Medulla oblongata (tissue), 1 donor: ENCODE measurements around the gene TBC1D5.

Experiments
- DNase-seq: peaks from one replicate; pipeline ENCODE4 v3.0.0-alpha.2; 2015; ENCODE audit errors: extremely low spot score

TBC1D5 gene

GRCh38 chr3:17110660-17111396 lies 631.6 kb downstream of the TBC1D5 start:
- no peak for DNase-seq
